Liver (tissue), 3 donors: ENCODE data around the gene MBOAT1.

Experiments used
- CTCF ChIP-seq: fragments of 150-350 bp; IDR thresholded peaks from 2 replicates; pipeline ENCODE4 v1.5.1; 2017; ENCODE audit warnings: improper control_type of control experiment, low read depth, low read length; ENCODE audit not compliant: missing input control
- GABPA ChIP-seq, 2 donors: IDR thresholded peaks in 1 of 2; conservative IDR thresholded peaks in 1 of 2; 2 replicates each; pipeline ENCODE4 v1.6.1; 2016; ENCODE audit warnings: antibody characterized with exemption in 2 of 2, mild to moderate bottlenecking in 1 of 2, moderate library complexity in 1 of 2
- NR2F2 ChIP-seq: IDR thresholded peaks from 2 replicates; pipeline ENCODE4 v1.6.1; 2016; ENCODE audit warnings: antibody characterized with exemption
- RAD21 ChIP-seq, 2 donors: IDR thresholded peaks; 2 replicates each; pipeline ENCODE4 v1.6.1; 2016; ENCODE audit warnings: antibody characterized with exemption in 2 of 2, mild to moderate bottlenecking in 2 of 2
- REST ChIP-seq: IDR thresholded peaks from 2 replicates; pipeline ENCODE4 v1.6.1; 2016; ENCODE audit warnings: antibody characterized with exemption, mild to moderate bottlenecking
- TAF1 ChIP-seq: conservative IDR thresholded peaks from 2 replicates; pipeline ENCODE4 v1.6.1; 2016; ENCODE audit warnings: antibody characterized with exemption, mild to moderate bottlenecking
- YY1 ChIP-seq: IDR thresholded peaks from 2 replicates; pipeline ENCODE4 v1.6.1; 2016; ENCODE audit warnings: antibody characterized with exemption, mild to moderate bottlenecking
- donor health status: healthy.
- donor health status: healthy.

- TF ChIP-seq YY1 (no peak), RAD21 (IDR thresholded peaks at IDR 0.05) (no peak), CTCF (no peak), NR2F2 (no peak), GABPA (IDR thresholded peaks at IDR 0.05 in 1 of 2, conservative IDR thresholded peaks at IDR 0.05 in 1 of 2) (no peak), REST (no peak), TAF1 (no peak)
Observed at GRCh38 chr6:20105838-20106237, 106.4 kb downstream of the MBOAT1 start.
